IMR-90 (cell line): Measurements from ENCODE around the gene HK3. TPM values are rescaled to one million over a fixed set of nuclear protein-coding genes. Genes with fewer than 3 reads are reported as not detected.

Source experiments
- ATAC-seq: fragments of 200-7000 bp; cut with Tn5 transposase; 2 replicates; pipeline ENCODE4 v1.9.1; 2020; ENCODE audit warnings: low read depth, mild to moderate bottlenecking, moderate library complexity
- BruUV-seq: library from RNA; stranded (reverse); fragments of 400-500 nt; replicated peaks from 2 replicates; lab custom pipeline; 2021; lab: Mats Ljungman, UMichigan
- CTCF ChIA-PET: fragments of 300-600 bp; formaldehyde crosslinking; extraction: SDS; loops from one replicate; lab custom pipeline; 2021; ENCODE audit warnings: antibody characterized with exemption; lab: Yijun Ruan, JAX
- POLR2A ChIA-PET: fragments of 300-600 bp; sonication (Branson Sonifier 250); formaldehyde crosslinking; loops from one replicate; lab custom pipeline; 2022; ENCODE audit warnings: antibody characterized with exemption; ENCODE audit not compliant: unreplicated experiment; lab: Charles Lee
- DNase-seq: peaks from one replicate; pipeline ENCODE4 v3.0.0; 2013
- H2AFZ ChIP-seq: replicated peaks from 2 replicates; pipeline ENCODE3; 2013; ENCODE audit warnings: low read length, mild to moderate bottlenecking; ENCODE audit not compliant: poor library complexity
- H2AK5ac ChIP-seq: 2 replicates; pipeline ENCODE4 v1.6.1; 2013; ENCODE audit warnings: low read depth, low read length, inconsistent platforms
- H2AK9ac ChIP-seq: replicated peaks from 2 replicates; pipeline ENCODE3; 2013; ENCODE audit warnings: mild to moderate bottlenecking, low read depth, low read length, moderate library complexity; ENCODE audit not compliant: poor library complexity
- H2BK120ac ChIP-seq: 2 replicates; pipeline ENCODE4 v1.6.1; 2013; ENCODE audit warnings: low read depth, low read length, inconsistent platforms
- H2BK15ac ChIP-seq: 3 replicates; pipeline ENCODE4 v1.6.1; 2013; ENCODE audit warnings: low read depth, low read length, inconsistent platforms
- H2BK20ac ChIP-seq: 2 replicates; pipeline ENCODE4 v1.6.1; 2013; ENCODE audit warnings: low read depth, mild to moderate bottlenecking, inconsistent platforms, low read length, moderate library complexity
- H2BK5ac ChIP-seq: 2 replicates; pipeline ENCODE4 v1.6.1; 2013; ENCODE audit warnings: mild to moderate bottlenecking, low read depth, low read length, inconsistent platforms; ENCODE audit not compliant: poor library complexity, severe bottlenecking
- H3K14ac ChIP-seq: replicated peaks from 2 replicates; pipeline ENCODE4 v1.6.1; 2013; ENCODE audit warnings: low read depth, low read length, inconsistent platforms
- H3K18ac ChIP-seq: 2 replicates; pipeline ENCODE4 v1.6.1; 2013; ENCODE audit warnings: low read depth, low read length, control low read depth
- H3K23ac ChIP-seq: 2 replicates; pipeline ENCODE4 v1.6.1; 2013; ENCODE audit warnings: low read depth, low read length, inconsistent platforms
- H3K27ac ChIP-seq: 2 replicates; pipeline ENCODE4 v1.5.1; 2013; ENCODE audit warnings: mild to moderate bottlenecking, control low read depth, low read length; ENCODE audit not compliant: insufficient read depth
- H3K27me3 ChIP-seq: 2 replicates; pipeline ENCODE4 v1.6.1; 2013; ENCODE audit warnings: low read length; ENCODE audit not compliant: control insufficient read depth, insufficient read depth
- H3K36me3 ChIP-seq: 2 replicates; pipeline ENCODE4 v1.6.1; 2013; ENCODE audit warnings: low read length, mixed read lengths; ENCODE audit not compliant: control insufficient read depth, insufficient read depth
- H3K4ac ChIP-seq: 2 replicates; pipeline ENCODE4 v1.6.1; 2013; ENCODE audit warnings: low read depth, low read length, inconsistent platforms
- H3K4me1 ChIP-seq: 2 replicates; pipeline ENCODE4 v1.6.1; 2013; ENCODE audit warnings: low read length, mixed read lengths; ENCODE audit not compliant: control insufficient read depth, insufficient read depth
- H3K4me2 ChIP-seq: 2 replicates; pipeline ENCODE4 v1.6.1; 2013; ENCODE audit warnings: low read depth, mild to moderate bottlenecking, control low read depth, low read length, moderate library complexity
- H3K4me3 ChIP-seq: 2 replicates; pipeline ENCODE4 v1.5.1; 2013; ENCODE audit warnings: low read depth, mild to moderate bottlenecking, control low read depth, low read length, moderate library complexity; ENCODE audit not compliant: insufficient read depth
- H3K56ac ChIP-seq: 2 replicates; pipeline ENCODE4 v1.6.1; 2013; ENCODE audit warnings: low read length, inconsistent platforms; ENCODE audit not compliant: insufficient read depth; ENCODE audit errors: extremely low read depth
- H3K79me1 ChIP-seq, 2 experiments: 2 replicates each; pipeline ENCODE4 v1.6.1; 2013; ENCODE audit warnings: low read length in 2 of 2, inconsistent platforms in 1 of 2, low read depth in 1 of 2
- H3K9ac ChIP-seq: 2 replicates; pipeline ENCODE4 v1.6.1; 2013; ENCODE audit warnings: low read depth, low read length, control low read depth
- H3K9me1 ChIP-seq: 2 replicates; pipeline ENCODE4 v1.6.1; 2013; ENCODE audit warnings: low read length, inconsistent platforms; ENCODE audit not compliant: insufficient read depth
- H3K9me3 ChIP-seq: 2 replicates; pipeline ENCODE4 v1.6.1; 2013; ENCODE audit warnings: low read length; ENCODE audit not compliant: control insufficient read depth, insufficient read depth
- H4K20me1 ChIP-seq: 2 replicates; pipeline ENCODE4 v1.6.1; 2013; ENCODE audit warnings: low read length, inconsistent platforms; ENCODE audit not compliant: insufficient read depth
- H4K5ac ChIP-seq: 2 replicates; pipeline ENCODE4 v1.6.1; 2013; ENCODE audit warnings: mild to moderate bottlenecking, low read depth, low read length, control low read depth
- H4K8ac ChIP-seq, 2 experiments: 2 replicates each; pipeline ENCODE4 v1.6.1; 2013; ENCODE audit warnings: low read depth in 2 of 2, low read length in 2 of 2, control low read depth in 1 of 2, inconsistent platforms in 1 of 2
- H4K91ac ChIP-seq: 2 replicates; pipeline ENCODE4 v1.6.1; 2013; ENCODE audit warnings: low read depth, low read length, inconsistent platforms; ENCODE audit not compliant: insufficient read depth
- CHD1 ChIP-seq: IDR thresholded peaks from 2 replicates; pipeline ENCODE4 v1.6.1; 2012; ENCODE audit warnings: low read depth, low read length, improper control_type of control experiment
- FOS ChIP-seq: fragments of 150-350 bp; IDR thresholded peaks from 2 replicates; pipeline ENCODE4 v1.6.1; 2016; ENCODE audit warnings: low read depth, low read length
- MAZ ChIP-seq: IDR thresholded peaks from 2 replicates; pipeline ENCODE4 v1.6.1; 2012; ENCODE audit warnings: low read depth, mild to moderate bottlenecking, low read length, improper control_type of control experiment, moderate library complexity, borderline replicate concordance
- NFE2L2 ChIP-seq: fragments of 150-350 bp; IDR thresholded peaks from 2 replicates; pipeline ENCODE4 v1.6.1; 2016; ENCODE audit warnings: low read depth, mild to moderate bottlenecking, low read length
- POLR2A ChIP-seq: IDR thresholded peaks from 2 replicates; pipeline ENCODE4 v1.6.1; 2012; ENCODE audit warnings: mild to moderate bottlenecking, low read depth, low read length
- RCOR1 ChIP-seq: IDR thresholded peaks from 2 replicates; pipeline ENCODE4 v1.6.1; 2012; ENCODE audit warnings: mild to moderate bottlenecking, low read length, improper control_type of control experiment; ENCODE audit not compliant: insufficient replicate concordance
- WGBS, 2 experiments: methylation state at CpG; one replicate each; pipeline versions ENCODE4 v1.1.5 to v1.1.7; 2013; ENCODE audit warnings: missing lambda C conversion rate in 2 of 2; ENCODE audit not compliant: insufficient read length in 1 of 2; ENCODE audit errors: extremely low coverage in 2 of 2; 5-methylcytosine and 5-hydroxymethylcytosine counted together
- dilution Hi-C: fragments of 300-500 bp; cut with HindIII; formaldehyde crosslinking; loops from one replicate; pipeline ENCODE4 v1.14.3; 2018; ENCODE audit warnings: low sequenced_read_pairs; ENCODE audit not compliant: unreplicated experiment
- in situ Hi-C: fragments of 300-500 bp; cut with MboI; formaldehyde crosslinking; loops from 3 replicates; pipeline ENCODE4 v1.14.3; 2019; ENCODE audit warnings: low sequenced_read_pairs, inconsistent platforms, mixed read lengths
- intact Hi-C: fragments of 100-400 bp; cut with micrococcal nuclease; formaldehyde crosslinking; loops from 2 replicates; pipeline ENCODE4 v1.10.0; 2022
- polyA plus RNA-seq, 3 experiments: library from polyadenylated mRNA; depleted of rRNA; stranded (reverse); fragments of >200 nt; gene quantifications; 2 replicates each; pipeline ENCODE4 v1.2.3, GENCODE V29; 2012; ENCODE audit warnings: low replicate concordance in 1 of 3
- total RNA-seq: library from RNA; depleted of rRNA; stranded (reverse); fragments of >200 nt; gene quantifications from 2 replicates; pipeline ENCODE4 v1.2.3, GENCODE V29; 2012

Gene HK3
- total and polyA plus RNA-seq, 2 of the 4 experiments (the other 2 are of a cell fraction): not detected

DNA sequence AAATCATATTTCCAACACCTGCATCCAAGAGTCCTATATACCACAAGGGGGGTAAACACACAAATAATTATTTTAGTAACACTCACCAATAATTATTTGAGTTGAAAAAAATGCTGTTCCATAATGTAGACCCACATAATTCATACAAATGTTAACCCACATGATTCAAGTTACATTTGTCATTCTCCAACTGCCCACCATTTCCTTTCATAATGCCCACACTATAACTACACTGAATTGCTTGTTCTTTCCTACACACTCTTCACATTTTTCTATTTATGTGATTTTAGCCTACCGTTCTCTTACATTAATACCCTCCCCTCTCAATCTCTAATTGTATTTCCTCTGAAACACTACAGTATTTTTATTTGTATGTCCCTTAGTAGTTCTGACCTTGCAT lies 35.9 kb upstream of the HK3 start:
- Histone ChIP-seq H3K4ac (no peak overlapping the region), H3K9me1 (no peaks in the 10 kb centered on the region), H3K4me3 (no peak overlapping the region), H2BK5ac (no peak overlapping the region), H3K27me3 (no peaks in the 10 kb centered on the region), H2BK15ac (no peak overlapping the region), H3K9me3 (no peaks in the 10 kb centered on the region), H3K27ac (no peak overlapping the region), H2AFZ (no peak overlapping the region), H3K56ac (no peak overlapping the region), H2AK9ac (no peak overlapping the region), H2BK20ac (no peak overlapping the region), H3K9ac (no peak overlapping the region), H3K4me1 (no peaks in the 10 kb centered on the region), H3K79me1 (peaks cover 3 to 13% of the 10 kb centered on the region in 2 experiments; a peak in 3 of 4 replicates), H3K4me2 (no peak overlapping the region), H4K5ac (no peak overlapping the region), H4K8ac (no peak overlapping the region), H3K23ac (no peak overlapping the region), H3K14ac (no peak overlapping the region), H2AK5ac (no peak overlapping the region), H4K91ac (no peak overlapping the region), H2BK120ac (no peak overlapping the region), H3K36me3 (peaks cover 25% of the 10 kb centered on the region), H4K20me1 (no peaks in the 10 kb centered on the region), H3K18ac (no peak overlapping the region)
- CTCF ChIA-PET: interaction anchor here (1.2 kb wide), 1 partner anchor 18 kb away, joined by 3 read pairs; no protein-coding TSS in a partner anchor
- dilution Hi-C loops: no loop called here
- POLR2A ChIA-PET: no interaction called here
- BruUV-seq: no TSS peak
- intact Hi-C loops: no loop called here
- no peak for DNase-seq
- in situ Hi-C loops: no loop called here
- no peak for TF ChIP-seq RCOR1
- TF ChIP-seq NFE2L2: no peak
- no peak for TF ChIP-seq POLR2A
- TF ChIP-seq MAZ: no peak
- TF ChIP-seq FOS: no peak
- no peak for TF ChIP-seq CHD1
- 100% methylated on average over 1 of the region's 1 CpG; no CpG with 5 or more reads in 1 of the 2 experiments for WGBS, 2 experiments
- ATAC-seq: no peak
